Measurements from ENCODE around the gene PADI4. TPM values are rescaled to one million over a fixed set of nuclear protein-coding genes. Genes with fewer than 3 reads are reported as not detected.

PADI4 gene
- total and polyA plus RNA-seq, 3 donors from 2014 or later = 0.16 to 0.32 TPM; not detected in 1

- intact Hi-C loops (cut with DNase I; ENCODE audit: low total_unique reads) = no loop called here
- DNase-seq = peak; percentile 70
- Histone ChIP-seq H3K4me3 (no peak overlapping the region), H3K9me3 (no peaks in the 10 kb centered on the region), H3K27me3 (no peaks in the 10 kb centered on the region), H3K4me1 (no peaks in the 10 kb centered on the region), H3K36me3 (ENCODE audit: low read depth, missing control alignments) (no peaks in the 10 kb centered on the region), H3K27ac (no peak overlapping the region)
- peak in 2 of 3 experiments; percentile 21 to 54 for TF ChIP-seq CTCF (IDR thresholded peaks at IDR 0.05)
- TF ChIP-seq POLR2A (IDR thresholded peaks at IDR 0.05) = no peak
- 78 to 95% methylated on average over 7 to 15 of the region's 15 CpGs for WGBS, 2 donors
These were observed 33.5 kb upstream of the PADI4 start for GRCh38 chr1:17274186-17275170.

- H3K27me3 ChIP-seq = no peaks in the 10 kb centered on the region
- H3K9me3 ChIP-seq = no peaks in the 10 kb centered on the region
- no peaks in the 10 kb centered on the region for H3K4me1 ChIP-seq
- no peak for TF ChIP-seq POLR2A (IDR thresholded peaks at IDR 0.05)
- TF ChIP-seq CTCF (IDR thresholded peaks at IDR 0.05) = no peak
- no peak overlapping the region for H3K4me3 ChIP-seq
- 82 to 92% methylated on average over 2 to 11 of the region's 11 CpGs for WGBS, 2 donors
- intact Hi-C loops (cut with DNase I; ENCODE audit: low total_unique reads) = no loop called here
- no peak for DNase-seq
- H3K36me3 ChIP-seq (ENCODE audit: low read depth, missing control alignments) = no peaks in the 10 kb centered on the region
- no peak overlapping the region for H3K27ac ChIP-seq
These were observed 31.4 kb upstream of the PADI4 start for GRCh38 chr1:17276568-17276967.

GRCh38 chr1:17277511-17278159 is 30.4 kb upstream of the PADI4 start:
- no peaks in the 10 kb centered on the region for H3K4me1 ChIP-seq
- intact Hi-C loops (cut with DNase I; ENCODE audit: low total_unique reads) = no loop called here
- DNase-seq = no peak
- TF ChIP-seq CTCF (IDR thresholded peaks at IDR 0.05) (no peak), POLR2A (IDR thresholded peaks at IDR 0.05) (no peak)
- H3K9me3 ChIP-seq = no peaks in the 10 kb centered on the region
- WGBS, 2 donors = 80 to 88% methylated on average over 4 to 8 of the region's 8 CpGs
- no peaks in the 10 kb centered on the region for H3K36me3 ChIP-seq (ENCODE audit: low read depth, missing control alignments)
- H3K4me3 ChIP-seq = no peak overlapping the region
- no peak overlapping the region for H3K27ac ChIP-seq
- no peaks in the 10 kb centered on the region for H3K27me3 ChIP-seq

- H3K27me3 ChIP-seq = no peaks in the 10 kb centered on the region
- DNase-seq = no peak
- TF ChIP-seq CTCF (IDR thresholded peaks at IDR 0.05) = no peak
- TF ChIP-seq POLR2A (IDR thresholded peaks at IDR 0.05) = no peak
- no peaks in the 10 kb centered on the region for H3K36me3 ChIP-seq (ENCODE audit: low read depth, missing control alignments)
- no peaks in the 10 kb centered on the region for H3K9me3 ChIP-seq
- H3K4me3 ChIP-seq = no peak overlapping the region
- no peak overlapping the region for H3K27ac ChIP-seq
- H3K4me1 ChIP-seq = no peaks in the 10 kb centered on the region
- WGBS, 2 donors = 87 to 91% methylated on average over 13 to 14 of the region's 14 CpGs
- intact Hi-C loops (cut with DNase I; ENCODE audit: low total_unique reads) = no loop called here
These were observed 28.8 kb upstream of the PADI4 start for GRCh38 chr1:17278996-17279830.

All from testis (tissue), 3 donors.